ENCODE data around the gene HOXA10.
A peak's percentile ranks its signal among the peaks of the same experiment; 100 is the strongest.

HOXA10 gene

DNA sequence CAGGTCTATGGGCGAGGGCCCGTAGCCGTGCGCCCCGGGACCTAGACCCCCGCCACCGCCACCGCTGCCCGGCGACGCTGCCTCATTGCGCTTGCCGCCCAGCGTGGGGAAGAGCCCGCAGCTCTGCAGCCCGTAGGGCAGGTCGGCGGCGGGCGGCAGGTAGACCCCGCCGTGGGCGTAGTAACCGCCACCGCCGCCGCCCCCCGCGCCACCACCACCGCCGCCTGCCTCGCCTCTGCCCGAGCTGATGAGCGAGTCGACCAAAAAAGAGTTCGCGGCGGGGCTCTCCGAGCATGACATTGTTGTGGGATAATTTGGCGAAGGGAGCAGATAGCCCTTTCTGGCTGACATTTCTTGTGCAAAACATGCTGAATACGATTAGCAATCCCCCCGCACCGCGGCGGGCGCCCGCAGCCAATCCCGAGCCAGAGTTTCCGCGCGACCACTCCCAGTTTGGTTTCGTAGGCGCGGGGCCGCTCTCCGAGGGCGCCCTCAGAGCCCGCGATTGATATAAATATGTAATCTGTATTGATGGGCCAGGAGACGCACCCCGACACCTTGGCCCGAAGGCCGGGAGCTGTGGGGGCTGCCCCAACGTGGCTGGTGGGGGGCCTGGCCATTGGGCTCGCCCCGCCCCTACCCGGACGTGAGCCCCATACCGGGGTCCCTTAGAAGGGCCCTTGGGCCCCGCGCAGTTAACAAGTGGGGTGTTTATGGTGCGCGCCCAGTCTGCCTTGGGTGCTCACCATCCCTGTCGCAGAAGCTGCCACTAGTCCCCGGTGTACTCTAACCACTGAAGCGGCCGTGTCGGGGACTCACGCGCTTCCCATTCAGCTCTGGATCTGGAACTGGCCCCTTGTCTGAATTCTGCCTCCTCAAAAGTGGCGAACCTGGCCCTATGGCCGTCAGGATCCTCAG is at the start of gene HOXA10:
HOXA10 (minus strand) TSS at position 365 of the 918 bp plus-strand sequence; CDS start at position 351, 14 bp downstream.
- DNase-seq (ENCODE audit: insufficient read length, low spot score) (no peak), FAIRE-seq (no peak)

DNA sequence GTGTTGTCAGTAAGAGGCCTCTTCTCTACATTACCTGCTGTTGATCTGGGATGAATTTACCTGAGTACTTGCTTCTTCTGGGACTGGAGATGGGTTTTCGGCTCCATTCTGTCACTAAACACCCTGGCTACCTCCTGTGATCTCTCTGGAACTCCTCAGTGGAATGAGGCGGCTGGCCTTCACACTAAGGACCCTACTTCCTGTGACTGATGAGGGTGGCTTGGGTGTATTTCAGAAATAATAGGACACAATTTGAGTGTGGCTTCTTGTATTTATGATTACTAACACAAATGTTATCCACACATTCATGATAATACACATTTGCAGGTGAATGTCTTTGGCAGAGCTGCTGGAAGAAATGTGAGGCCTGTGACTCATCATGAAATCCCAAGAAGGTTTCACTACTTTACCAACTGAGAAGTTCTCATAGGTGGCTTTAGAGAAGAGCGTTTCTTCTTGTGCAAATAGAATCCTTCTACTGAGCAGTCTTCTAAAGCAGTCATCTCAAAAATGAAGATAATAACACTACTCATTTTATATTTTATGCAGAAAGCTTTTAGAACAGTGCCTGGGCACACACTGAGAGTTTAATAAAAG is 47.2 kb upstream of the HOXA10 start:
- DNase-seq (ENCODE audit: insufficient read length, low spot score) (no peak), FAIRE-seq (no peak)

DNA sequence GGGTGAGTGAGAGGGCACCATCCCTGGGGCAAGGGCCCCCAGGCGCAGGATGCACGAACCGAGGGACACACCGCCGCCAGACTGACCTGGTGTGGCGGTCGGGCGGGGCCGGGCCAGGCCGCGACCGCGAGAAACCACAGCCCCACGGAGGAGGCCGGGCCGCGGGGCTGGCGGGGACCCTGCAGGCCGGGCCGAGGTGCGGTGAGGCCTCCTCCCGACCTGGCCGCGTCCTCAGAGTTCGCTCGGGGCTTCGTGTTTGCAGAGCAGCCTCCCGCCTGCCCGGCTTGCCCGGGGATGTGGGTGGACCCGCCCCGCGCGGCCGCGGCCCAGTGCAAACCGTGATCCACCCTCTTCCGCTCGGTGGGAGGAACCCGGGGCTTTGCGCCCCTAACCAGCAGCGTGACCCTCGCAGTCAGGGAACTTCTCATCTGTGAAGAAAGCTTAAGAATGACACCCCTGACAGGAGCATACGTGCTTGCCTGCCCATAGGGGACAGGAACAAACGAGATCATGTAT is 46.4 kb upstream of the HOXA10 start:
- DNase-seq (ENCODE audit: insufficient read length, low spot score) (no peak), FAIRE-seq (no peak)

DNA sequence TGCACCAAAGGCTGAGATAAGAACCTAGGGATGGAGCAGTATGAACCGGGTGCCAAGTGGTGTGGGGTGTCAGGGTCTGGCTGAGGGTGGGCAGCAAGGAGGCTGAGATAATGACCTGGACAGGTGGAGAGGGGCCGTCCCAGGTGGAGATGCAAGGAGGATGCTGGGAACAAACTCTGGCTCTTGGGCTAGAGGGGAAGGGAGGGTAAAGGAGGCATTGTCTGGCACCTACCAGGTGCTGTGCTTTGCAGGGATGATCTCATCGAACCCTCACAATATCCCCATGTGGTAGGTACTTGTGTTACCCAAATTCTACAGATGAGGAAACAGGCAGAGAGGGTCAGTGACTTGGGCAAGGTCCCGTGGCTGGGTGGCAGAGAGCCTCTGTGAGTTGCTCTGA is 45.7 kb upstream of the HOXA10 start:
- DNase-seq (ENCODE audit: insufficient read length, low spot score) = no peak
- FAIRE-seq = no peak

DNA sequence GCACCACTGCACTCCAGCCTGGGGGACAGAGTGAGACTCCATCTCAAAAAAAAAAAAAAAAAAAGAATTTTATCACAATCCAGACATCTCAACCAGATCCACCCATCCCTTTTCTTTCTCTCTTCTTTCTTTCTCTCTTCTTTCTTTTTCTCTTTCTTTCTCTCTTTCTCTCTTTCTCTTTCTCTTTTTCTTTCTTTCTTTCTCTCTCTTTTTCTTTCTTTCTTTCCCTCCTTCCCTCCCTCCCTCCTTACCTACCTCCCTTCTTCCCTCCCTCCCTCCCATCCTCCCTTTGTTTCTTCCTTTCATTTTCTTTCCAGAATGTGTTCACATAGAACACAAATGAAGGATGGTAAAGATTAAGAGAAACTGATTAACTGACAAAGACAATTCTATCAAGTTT is 43.8 kb upstream of the HOXA10 start:
- FAIRE-seq (no peak), DNase-seq (ENCODE audit: insufficient read length, low spot score) (no peak)

DNA sequence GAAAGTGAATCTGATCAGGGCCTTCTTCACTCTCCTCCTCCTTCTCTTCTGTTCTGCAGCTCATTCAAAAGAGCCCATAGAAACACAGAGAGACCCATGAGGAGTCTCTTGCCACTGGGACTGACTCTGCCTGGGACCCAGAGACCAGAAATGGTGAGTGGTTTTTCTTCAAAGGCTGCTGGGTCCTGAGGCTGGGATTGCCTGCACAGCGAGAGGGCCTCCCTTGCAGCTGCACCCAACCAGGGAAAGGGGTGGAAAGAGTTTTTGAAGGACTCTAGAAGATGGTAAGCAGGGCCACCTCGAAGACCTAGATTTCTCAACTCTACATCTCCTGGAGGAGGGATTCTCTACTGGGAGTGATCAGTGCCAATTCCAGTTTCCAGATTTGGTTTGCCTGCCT is 41.2 kb upstream of the HOXA10 start:
- DNase-seq (ENCODE audit: insufficient read length, low spot score) = no peak
- no peak for FAIRE-seq

DNA sequence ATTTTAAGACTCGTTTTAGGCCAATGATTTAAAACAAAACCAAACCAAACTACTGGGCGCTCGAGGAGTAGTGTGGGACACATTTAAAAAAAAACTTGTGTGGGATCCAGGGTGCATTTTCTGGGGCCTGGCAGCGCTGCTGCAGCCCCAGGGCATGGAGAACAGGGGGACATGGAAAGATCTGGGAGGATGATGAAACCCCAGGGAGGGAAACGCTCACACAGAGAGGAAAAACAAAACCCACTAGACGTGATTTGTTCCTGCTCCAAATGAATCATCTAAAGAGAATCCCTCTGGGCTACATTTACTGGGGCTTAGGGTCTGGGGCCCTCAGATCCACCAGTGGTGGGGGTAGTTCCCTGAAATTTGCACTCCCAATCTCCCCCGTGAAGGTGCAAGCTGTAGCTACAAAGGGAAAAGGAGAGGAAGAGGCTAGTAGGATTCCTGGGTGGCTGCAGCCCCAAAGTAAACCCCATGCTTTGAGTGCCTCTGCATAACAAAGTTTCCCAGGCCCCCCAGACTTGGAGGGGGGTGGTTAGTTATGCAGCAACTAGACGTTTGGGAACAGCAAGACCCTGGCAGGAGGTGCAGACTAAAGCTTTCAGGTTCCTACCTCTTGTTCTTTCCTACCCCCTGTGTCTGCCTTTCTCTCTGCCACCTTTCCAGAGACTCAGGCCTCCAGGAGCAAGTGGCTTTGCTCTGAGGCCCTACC is 40.3 kb upstream of the HOXA10 start:
- FAIRE-seq (no peak), DNase-seq (ENCODE audit: insufficient read length, low spot score) (no peak)

DNA sequence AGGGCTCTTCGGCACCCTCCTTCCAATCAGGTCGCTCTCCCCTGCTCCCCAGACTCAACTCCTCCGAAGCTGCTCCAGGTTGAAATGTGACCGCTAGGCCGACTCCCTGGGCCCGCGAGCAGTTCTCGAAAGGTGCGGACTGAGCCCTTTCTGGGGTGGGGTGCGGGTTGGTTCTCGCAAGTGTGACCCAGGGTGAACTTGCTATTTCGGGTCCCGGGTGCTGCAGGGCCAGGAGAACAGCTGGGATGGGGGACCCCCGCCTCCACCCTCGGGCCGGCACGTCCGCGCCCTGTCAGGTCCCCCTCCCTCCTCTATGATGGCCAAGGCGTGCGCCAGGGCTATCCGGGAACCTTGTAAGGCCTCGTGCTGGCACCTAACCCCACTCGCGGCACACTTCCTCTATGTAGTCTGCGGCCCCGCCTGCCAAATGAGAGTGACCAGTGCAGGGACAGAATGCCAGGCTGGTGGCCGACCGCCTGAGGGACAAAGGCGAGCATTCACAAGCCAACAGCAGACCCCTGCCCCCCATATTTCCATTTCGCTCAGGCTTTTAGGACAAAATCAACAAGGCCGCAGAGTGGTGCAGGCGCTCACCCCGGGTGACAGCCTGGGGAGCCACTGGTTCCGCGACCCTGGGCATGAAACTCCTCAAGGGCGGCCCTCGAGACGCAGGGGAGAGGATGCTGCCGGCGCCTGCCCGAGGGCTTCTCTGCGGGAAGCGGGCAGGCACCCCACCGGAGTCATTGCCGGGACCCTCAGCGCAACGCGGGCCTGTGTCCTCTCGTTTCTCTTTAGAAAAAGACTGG is 39.5 kb upstream of the HOXA10 start:
- FAIRE-seq (no peak), DNase-seq (ENCODE audit: insufficient read length, low spot score) (no peak)

DNA sequence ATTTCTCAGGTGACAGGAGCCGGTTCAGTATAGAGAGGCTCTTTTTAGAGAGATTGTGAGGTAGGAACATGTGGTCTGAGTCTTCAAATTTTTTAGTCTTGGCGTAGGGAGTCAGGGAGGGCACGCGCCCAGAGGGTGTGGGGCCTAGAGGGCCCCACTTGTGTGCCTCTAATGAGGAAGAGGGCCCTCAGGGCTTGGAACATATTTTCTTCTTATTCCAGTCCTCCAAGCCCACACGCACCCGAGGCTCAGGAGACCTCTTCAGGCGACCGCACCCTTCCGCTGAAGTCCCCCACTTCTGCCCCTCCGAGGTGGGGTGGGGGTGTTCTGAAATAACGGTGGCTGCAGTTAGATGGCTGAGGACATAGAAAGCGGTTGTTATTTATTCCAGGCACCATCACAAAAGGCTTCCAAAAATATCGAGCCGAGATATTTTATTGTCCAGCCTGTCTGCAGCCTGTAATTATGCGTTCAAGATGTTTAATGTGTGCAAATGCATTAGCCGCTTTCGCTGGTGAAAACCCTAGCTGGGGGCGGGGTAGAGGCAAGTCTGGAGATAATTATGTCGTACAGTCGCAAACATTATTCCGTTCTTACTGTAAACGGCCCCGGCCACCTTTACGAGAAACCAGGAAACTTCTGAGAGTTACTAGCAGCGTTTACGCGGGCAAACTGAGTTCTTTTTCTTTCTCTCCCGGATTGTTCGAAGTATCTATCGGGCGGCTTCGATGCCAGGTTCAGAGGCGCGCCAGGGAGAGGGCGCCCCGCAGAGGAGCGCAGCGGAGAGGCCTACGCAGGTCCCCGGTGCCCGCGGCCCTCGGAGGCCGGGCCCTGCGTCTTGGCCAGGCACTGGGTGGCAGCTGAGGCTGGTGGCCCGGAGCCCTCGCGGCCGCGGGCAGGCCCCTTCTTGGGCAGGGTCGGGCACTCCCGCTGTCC is 38.6 kb upstream of the HOXA10 start:
- DNase-seq (ENCODE audit: insufficient read length, low spot score) (no peak), FAIRE-seq (no peak)

DNA sequence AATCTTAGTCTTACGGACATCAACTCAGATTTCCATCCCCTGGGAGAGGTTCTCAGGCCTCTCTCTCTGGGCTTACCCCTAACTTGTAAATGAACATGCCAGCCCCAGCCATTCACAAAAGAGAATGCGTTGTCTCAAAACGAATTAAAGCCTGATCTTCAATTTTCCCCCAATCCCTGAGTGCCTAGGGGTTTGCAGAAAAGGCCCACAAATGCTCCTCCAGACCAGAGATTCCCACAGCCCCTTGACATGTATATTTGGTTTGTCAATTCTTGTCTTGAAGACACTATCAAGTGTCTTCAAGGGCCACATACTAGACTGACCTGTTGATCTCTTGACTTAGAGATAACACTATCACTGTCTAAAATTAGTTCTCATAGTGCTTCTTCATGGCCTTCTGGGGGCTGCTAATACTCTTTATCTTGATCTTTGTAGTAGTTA is 37.7 kb upstream of the HOXA10 start:
- FAIRE-seq = no peak
- DNase-seq (ENCODE audit: insufficient read length, low spot score) = no peak

DNA sequence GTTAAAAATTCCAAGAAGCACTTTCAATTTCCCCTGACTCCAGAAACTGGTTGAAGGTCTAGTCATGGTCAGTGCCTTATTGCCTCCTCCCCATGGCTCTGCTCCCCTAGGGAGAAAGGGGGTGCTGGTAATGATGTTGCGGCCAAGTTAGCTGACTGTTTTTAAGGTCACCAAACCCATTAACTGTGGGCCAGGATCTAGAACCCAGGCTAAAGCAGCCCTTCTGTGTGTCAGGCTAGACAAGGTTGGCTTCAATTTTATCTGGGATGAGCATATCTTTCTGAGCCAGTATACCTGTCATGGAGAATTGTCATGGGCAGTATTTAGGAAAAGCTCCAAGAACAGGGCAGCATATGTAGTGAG is 36.9 kb upstream of the HOXA10 start:
- DNase-seq (ENCODE audit: insufficient read length, low spot score) (no peak), FAIRE-seq (no peak)

DNA sequence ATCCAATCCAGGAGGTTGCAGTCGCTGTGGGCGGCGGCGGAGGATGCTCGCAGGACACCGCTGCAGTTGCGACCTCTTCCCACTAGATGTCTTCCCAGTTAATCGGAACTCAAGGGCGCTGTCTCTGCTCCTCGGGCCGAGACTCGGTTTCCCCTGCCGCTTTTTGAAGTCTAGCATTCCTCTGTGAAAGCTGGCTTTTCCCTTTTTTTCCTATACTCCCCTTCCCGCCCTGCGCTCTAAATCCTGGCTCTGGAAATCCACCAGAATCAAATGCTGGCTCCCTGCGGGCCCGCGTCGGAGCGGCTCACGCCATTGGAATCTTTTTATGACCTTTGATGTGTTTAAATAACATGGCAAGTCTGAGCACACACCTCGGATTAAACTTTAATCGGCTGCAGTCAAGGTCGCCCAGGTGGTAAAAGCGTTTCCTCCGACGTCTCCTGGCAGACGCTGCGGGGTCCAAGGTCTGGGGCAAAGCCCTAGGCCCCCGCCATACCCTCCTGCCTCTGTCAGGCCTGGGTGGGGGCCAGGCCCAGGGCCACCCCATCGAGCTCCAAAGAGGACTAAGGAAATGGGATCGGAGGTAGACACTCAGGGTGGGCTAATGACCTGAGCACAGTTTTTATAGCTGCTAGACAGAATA is 36.4 kb upstream of the HOXA10 start:
- DNase-seq (ENCODE audit: insufficient read length, low spot score) (no peak), FAIRE-seq (peak; percentile 52)

DNA sequence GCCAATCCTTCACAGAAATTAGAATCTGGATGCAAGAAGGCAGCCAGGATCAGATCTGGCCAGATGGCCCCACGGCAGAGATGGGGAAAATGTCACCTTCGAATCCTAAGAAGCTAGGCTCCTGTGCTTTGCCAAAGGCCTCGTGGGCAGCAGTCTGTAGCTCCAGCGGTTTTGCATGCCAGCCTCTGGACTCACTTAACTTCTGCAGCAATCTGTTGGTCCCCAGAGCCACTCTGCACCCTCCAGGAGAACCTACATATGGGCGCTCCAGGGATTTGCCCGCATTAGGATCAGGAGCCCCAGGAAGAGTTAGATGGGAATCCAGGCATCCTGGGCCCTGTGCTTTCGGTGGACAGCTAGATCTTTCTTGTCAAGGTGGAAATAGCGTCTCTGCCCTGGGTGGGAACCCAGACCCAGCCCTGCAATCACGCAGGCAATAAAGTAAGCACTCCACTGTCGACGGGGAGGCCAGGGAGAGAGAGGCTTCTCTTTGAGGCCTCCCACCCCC is 35.9 kb upstream of the HOXA10 start:
- FAIRE-seq (no peak), DNase-seq (ENCODE audit: insufficient read length, low spot score) (no peak)

DNA sequence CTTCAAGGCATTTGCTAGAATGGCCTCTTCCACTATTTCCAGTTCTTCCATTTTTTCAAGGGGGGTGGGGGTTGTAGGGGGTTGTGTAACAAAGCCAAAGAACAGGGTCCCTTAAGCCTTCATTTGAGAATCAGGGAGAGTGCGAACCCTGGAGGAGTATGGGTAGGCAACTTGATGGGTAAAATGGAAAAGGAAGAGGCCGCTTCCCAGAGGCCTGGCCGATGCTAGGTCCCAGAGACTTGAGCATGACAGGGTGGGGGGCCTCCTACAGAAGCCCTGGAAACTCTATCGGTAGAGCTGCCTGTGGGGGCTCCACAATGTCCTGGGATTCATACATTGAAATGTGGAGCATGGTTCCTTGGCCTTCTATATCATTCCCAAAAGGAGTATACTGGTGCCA is 34.9 kb upstream of the HOXA10 start:
- FAIRE-seq (no peak), DNase-seq (ENCODE audit: insufficient read length, low spot score) (no peak)

DNA sequence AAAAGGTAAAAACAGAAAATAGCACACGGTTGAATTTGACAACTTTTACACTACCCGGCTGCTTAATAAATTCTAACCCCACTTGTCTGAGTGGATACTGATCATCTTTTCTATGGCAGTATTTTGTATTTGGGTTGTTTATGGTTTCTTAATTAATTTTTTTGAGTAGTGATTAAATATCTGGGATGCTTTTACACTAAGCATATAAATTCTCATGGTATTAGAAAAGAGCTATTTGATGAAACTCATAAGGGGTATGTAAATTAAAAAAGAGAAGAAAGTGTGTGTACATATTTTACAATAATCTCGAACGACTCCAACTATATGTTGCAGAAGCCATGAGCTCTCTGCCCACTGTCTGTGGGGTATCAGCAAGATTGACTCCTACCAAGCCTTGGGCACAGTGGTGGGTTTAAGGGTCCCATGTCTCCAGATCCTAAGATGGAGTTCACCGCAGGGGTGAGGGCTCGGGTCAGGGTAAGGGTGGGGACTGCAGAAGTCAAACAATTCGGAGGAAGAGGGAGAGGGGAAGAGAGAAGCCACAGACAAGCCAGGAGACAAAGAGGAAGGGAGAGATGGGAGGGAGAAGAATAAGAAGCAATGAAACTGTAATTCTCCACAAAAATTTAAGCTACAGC is 33.3 kb upstream of the HOXA10 start:
- DNase-seq (ENCODE audit: insufficient read length, low spot score) = no peak
- no peak for FAIRE-seq

DNA sequence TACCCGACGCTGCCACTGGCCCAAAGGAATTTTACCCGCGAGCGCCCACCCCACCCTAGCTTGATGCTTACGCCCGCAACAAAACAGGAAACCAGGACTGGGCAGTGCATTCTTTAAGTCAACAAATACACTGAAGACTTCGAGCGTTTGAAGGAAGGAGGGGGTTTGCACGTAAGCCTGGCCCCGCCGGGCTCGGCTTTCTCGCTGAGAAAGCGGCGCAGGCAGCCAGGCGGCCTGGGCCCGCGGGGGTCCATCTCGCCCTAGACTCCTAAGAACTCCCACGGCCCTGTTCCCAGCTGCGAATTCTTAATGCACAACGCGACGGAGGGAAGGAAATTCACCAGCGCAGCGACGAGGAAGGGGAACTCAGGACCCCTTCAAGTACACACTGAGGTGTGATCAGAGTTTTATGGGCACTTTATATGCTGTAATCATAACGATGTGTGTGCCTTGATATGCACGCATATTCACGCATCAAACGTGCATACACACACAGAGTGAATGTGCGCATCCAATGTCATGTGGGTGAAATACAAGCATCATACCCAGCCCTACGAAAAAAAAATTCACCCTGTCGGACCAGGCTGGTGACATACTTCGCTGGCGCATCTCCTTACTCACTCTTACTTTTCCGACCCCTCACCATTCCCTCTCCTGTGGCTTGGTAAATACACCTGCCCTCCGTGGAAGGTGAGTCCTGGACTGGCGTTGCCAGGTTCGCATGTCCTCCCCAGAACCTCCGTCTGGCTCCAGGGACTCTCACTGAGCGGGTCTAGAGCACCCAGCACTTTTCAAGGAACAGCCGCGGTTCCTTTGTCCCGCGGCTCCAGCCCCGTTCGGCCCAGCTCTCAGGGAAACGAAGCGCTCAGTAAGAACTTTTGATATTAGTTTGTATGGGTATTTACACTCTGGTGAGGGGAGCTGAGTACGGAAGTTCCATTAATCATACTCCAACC is 31.5 kb upstream of the HOXA10 start:
- no peak for FAIRE-seq

DNA sequence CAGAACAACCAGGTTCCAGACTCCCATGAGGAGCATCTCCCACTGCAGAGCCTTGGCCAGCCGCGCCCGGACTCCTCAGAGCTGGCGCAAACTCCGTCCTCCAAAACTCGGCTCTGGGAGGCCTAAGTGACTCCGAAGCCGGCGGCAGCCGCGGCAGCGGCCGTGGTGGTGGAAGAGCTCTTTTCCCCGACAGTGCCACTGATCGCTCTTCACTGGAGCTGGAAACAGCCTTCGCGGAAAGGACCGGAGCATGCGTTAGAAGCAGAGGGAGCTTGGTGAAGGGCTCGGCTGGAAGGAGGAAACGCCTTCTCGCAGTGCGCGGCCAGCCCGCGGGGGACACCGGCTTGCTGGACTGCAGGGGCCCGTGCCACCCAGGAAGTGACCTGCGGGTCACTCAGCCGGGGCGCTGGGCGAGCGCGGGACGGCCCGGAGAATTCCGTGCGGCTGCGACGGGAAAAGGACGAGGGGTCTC is 30.8 kb upstream of the HOXA10 start:
- FAIRE-seq = no peak

More for the DNA sequence above, 31.5 kb upstream of the HOXA10 start:
- DNase-seq (ENCODE audit: insufficient read length, low spot score) = no peak

More for the DNA sequence above, 30.8 kb upstream of the HOXA10 start:
- DNase-seq (ENCODE audit: insufficient read length, low spot score) = no peak

Measured in HTR-8/SVneo (cell line).